Measurements from ENCODE around the gene GRM5.

GRM5 gene

GRCh38 chr11:88533001-88533400 is 532.8 kb downstream of the GRM5 start:
- no peak for DNase-seq (ENCODE audit: extremely low read depth, low read depth)
- no peak overlapping the region for H3K4me3 ChIP-seq (replicated peaks; ENCODE audit: low read depth, low read length)
- no peak for TF ChIP-seq CTCF (IDR thresholded peaks at IDR 0.05; ENCODE audit: low read depth, low read length, missing control alignments)

GRCh38 chr11:88531831-88532230 is 534.0 kb downstream of the GRM5 start:
- no peak overlapping the region for H3K4me3 ChIP-seq (replicated peaks; ENCODE audit: low read depth, low read length)
- no peak for DNase-seq (ENCODE audit: extremely low read depth, low read depth)
- no peak for TF ChIP-seq CTCF (IDR thresholded peaks at IDR 0.05; ENCODE audit: low read depth, low read length, missing control alignments)

GRCh38 chr11:88529426-88529825 is 536.4 kb downstream of the GRM5 start:
- no peak for TF ChIP-seq CTCF (IDR thresholded peaks at IDR 0.05; ENCODE audit: low read depth, low read length, missing control alignments)
- no peak for DNase-seq (ENCODE audit: extremely low read depth, low read depth)
- no peak overlapping the region for H3K4me3 ChIP-seq (replicated peaks; ENCODE audit: low read depth, low read length)

- no peak for DNase-seq (ENCODE audit: extremely low read depth, low read depth)
- no peak for TF ChIP-seq CTCF (IDR thresholded peaks at IDR 0.05; ENCODE audit: low read depth, low read length, missing control alignments)
- no peak overlapping the region for H3K4me3 ChIP-seq (replicated peaks; ENCODE audit: low read depth, low read length)
These were observed 542.3 kb downstream of the GRM5 start for GRCh38 chr11:88523386-88524071.

- H3K4me3 ChIP-seq (replicated peaks; ENCODE audit: low read depth, low read length): no peak overlapping the region
- no peak for TF ChIP-seq CTCF (IDR thresholded peaks at IDR 0.05; ENCODE audit: low read depth, low read length, missing control alignments)
- no peak for DNase-seq (ENCODE audit: extremely low read depth, low read depth)
These were observed 543.0 kb downstream of the GRM5 start for GRCh38 chr11:88522624-88523385.

- TF ChIP-seq CTCF (IDR thresholded peaks at IDR 0.05; ENCODE audit: low read depth, low read length, missing control alignments): no peak
These were observed 544.0 kb downstream of the GRM5 start for GRCh38 chr11:88521799-88522201.

More at GRCh38 chr11:88521799-88522201, 544.0 kb downstream of the GRM5 start:
- H3K4me3 ChIP-seq (replicated peaks; ENCODE audit: low read depth, low read length): no peak overlapping the region
- no peak for DNase-seq (ENCODE audit: extremely low read depth, low read depth)
